SKM-1 (cell line): ENCODE measurements around the gene SEC14L6.
"Not testable (repeated sequence)": the region's sequence is repeated elsewhere in the genome, so short reads cannot be mapped to it uniquely, and the experiment has no call there.

Source experiments
- DNase-seq: peaks from one replicate; lab custom pipeline; 2025; ENCODE audit not compliant: unreplicated experiment; lab: John Stamatoyannopoulos, UW

The SEC14L6 gene

DNA sequence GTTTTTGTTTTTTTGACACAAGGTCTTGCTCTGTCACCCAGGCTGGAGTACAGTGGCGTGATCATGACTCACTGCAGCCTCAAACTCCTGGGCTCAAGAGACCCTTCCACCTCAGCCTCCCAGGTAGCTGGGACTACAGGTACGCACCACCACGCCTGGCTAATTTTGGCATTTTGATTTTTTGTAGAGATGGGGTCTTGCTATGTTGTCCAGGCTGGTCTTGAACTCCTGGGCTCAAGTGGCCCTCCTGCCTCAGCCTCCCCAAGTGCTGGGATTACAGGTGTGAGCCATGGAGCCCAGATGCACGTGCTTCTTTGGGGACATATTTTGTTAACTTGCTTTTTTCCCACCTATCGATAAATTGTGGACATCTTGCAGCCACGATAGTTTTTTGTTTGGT, 20.7 kb upstream of the SEC14L6 start:
- DNase-seq = not testable (repeated sequence)

DNA sequence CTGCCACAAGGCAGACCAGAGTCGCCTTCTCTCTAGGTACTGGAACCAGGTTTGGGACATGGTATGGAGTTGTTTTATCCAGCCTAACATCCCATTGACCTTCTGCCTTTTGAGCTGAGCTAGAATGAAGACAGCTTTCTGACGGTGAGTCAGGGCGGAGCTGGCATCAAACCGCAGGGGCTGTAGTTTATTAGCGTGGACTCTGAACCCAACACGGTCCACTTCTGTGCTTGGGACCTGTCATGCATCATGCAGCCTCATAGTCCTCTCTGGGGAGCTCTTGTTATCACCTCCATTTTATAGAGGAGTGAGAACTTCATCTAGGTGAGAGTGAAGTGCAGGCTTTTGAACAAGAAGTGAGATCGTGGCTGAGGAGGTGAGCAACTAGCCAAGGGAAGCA, 19.6 kb upstream of the SEC14L6 start:
- no peak for DNase-seq

DNA sequence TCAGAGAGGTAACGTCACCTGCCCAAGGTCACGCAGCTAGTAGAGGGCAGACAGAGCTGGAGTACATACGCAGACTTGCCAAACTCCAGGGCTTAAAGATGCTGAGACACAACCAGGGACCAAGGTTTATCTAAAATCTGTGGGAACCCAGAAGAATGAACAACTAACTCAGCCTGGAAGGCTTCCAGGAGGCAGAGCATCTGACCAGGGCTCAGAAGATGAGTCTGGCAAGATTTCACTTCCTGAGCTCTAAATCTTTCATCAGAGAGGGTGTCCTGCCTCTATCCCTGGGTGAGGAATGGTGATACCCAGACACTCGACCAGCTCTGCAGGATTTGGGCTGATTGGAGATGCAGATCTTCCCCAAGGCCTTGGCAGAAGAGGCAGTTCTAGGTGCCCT, 18.8 kb upstream of the SEC14L6 start:
- no peak for DNase-seq

DNA sequence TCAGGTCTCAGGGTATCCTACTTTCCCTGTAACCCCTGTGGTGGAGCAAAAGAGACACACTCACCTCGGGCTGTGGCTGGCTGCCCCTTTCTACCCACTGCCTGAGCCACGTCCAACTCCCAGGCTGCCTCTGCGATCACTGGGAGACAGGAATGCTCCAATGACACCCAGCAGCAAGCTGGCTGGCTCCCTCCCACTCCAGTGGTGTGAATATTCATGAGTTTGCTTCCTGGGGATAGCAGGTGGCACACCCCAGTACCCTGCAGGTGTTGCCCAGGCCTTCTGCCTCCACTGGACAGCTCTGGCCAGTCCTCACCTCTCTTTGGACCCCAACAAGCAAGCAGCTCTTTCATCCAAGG, 18.2 kb upstream of the SEC14L6 start:
- no peak for DNase-seq

DNA sequence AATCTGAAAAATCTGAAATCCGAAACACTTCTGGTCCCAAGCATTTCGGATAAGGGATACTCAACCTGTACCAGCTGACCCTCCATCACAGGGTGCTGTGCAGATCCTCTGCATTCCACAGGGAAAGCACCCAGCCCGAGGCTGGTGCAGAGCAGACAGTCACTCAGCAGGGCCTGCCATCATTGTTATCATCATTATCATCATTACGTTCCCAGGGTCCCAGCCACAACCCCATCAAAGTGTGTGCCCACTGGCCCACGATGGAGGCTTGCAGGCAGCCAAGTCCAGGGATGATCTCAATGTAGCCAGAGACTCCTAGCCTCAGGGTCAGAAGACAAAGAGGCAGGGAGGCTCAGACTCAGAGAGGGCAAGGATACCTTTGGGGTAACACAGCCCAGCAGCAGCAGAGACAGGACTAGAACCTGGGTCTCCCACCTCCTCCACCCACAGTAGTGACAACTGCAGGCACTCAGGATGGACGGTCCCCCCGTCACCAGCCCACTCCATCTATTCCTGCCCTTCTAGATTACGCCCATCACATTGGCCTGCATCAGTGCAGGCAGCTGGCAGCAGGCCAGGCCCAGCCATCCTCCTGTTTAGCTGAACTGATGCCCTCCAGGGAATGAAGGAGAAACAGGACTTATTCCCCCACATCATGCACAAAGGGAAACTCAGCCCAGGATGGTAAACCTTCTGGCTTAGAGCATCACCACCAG, 17.7 kb upstream of the SEC14L6 start:
- no peak for DNase-seq

DNA sequence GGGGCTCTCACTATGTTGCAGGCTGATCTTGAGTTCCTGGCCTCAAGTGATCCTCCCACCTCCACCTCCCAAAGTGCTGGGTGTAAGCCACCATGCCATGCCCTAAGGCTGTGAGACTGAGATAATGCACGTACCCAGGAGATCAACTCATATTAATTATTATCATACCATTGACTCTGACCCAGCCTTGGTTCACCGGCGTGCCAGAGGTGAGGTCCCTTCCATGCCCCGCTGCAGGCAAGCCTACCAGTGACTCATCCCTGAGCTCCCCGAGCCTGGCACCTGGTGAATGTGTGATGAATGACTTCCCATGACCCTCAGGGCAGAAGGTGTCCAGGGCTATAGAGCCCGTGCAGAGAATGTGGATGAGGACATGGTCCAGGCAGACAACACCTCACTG, 15.8 kb upstream of the SEC14L6 start:
- no peak for DNase-seq

DNA sequence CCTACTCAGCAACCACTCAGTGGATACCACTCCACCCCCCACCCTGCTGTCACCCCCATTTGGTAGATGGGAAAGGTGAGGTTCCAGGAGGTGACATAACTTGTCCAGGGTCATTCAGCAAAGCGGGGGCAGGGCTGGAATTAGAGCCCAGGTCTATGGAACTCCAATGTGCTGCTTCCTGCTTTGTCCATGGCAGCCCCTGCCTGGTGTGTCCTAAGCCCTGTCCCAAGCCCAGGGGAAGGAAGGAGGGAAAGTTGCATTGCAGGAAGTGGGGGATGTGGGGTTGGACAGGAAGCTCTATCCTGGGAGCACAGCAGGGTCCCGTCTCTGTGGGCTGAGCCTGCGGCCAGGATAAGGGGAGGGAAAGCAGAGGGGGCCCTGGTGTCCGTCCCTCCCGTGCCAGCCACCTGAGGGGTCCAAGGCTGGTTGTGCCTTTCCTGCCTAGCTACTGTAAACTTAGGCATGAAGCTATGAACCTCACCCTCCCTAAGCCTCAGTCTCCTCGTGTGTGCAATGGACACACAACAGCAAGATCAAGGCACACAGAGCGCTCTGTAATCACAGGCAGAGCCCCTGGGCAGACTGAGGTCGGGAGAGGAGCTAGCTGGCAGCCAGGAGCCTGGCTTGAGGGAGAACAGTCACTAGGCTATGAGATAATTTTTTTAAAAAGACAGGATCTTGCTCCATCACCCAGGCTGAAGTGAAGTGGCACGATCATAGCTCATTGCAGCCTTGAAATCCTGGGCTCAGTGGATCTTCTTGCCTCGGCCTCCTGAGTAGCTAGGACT, 15.1 kb upstream of the SEC14L6 start:
- no peak for DNase-seq

DNA sequence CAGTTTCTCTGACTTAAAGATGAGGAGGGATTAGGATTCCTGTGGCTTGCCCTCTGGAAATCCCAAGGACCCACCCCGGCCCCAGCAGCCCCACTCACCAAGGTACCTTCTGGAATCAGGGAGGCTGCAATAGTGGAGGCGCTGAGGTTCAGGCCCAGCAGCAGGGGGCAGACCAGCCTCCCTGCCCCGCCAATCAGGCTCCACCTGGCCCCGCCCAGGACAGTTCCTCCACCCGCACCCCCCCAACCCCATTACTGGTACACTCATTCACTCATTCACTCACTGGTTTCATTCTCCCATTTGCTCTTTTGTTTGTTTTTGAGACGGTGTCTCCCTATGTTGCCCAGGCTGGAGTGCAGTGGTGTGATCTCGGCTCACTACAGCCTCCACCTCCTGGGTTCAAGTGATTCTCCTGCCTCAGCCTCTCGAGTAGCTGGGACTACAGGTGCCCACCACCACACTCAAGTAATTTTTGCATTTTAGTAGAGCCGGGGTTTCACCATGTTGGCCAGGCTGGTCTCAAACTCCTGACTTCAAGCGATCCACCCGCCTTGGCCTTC, 14.2 kb upstream of the SEC14L6 start:
- DNase-seq = not testable (repeated sequence)

DNA sequence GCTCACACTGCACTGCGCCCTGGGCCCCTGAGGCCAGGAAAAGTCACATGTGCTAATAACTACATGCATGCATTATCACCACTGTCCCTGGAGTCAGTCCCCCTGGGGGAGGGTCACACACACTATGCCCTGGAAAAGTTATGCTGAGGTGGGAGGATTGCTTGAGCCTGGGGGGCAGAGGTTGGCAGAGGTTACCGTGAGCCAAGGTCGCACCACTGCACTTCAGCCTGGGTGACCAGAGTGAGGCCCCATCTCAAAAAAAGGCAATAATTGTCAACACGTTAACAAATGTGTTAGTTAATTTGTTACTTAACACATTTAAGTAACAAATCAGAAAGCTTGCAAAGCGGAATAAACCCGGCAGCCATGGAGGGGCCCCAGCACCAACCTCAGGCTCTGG, 13.3 kb upstream of the SEC14L6 start:
- DNase-seq = no peak

DNA sequence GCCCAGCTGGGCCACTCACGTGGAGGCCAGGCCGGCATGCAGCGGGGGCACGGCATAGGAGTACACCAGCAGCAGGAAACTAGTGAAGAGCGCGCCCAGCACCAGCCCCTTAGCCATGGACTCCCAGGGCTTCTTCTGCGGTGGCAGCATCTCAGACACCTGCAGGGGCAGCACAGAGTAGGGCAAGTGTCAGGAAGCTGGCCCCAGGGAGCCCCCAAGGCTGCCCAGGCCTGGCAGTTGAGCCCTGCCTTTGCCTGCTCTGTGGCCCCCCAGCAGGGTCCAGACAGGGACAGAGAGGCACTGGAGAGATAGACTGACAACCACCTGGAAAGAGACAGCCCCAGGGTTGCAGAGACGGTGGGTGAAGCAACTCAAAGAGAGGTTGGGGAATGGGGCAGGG, 10.7 kb upstream of the SEC14L6 start:
- no peak for DNase-seq

DNA sequence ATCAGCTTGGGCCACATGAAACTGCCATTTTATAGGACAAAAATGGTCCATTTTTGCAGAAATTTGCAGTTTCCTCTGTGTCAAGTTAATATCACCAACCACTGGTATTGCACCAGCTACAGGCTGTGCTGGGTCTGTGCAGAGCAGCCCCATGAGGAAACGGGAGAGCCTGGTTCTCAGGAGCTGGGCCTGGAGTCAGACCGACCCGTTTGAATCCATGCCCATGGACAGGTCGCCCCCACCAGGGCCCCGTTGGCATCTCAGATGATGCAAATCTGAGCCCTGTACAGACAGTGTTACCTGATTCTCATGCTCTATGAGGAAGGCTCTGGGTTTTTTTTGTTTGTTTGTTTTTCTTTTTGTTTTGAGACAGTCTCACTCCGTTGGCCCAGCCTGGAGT, 9.8 kb upstream of the SEC14L6 start:
- no peak for DNase-seq

DNA sequence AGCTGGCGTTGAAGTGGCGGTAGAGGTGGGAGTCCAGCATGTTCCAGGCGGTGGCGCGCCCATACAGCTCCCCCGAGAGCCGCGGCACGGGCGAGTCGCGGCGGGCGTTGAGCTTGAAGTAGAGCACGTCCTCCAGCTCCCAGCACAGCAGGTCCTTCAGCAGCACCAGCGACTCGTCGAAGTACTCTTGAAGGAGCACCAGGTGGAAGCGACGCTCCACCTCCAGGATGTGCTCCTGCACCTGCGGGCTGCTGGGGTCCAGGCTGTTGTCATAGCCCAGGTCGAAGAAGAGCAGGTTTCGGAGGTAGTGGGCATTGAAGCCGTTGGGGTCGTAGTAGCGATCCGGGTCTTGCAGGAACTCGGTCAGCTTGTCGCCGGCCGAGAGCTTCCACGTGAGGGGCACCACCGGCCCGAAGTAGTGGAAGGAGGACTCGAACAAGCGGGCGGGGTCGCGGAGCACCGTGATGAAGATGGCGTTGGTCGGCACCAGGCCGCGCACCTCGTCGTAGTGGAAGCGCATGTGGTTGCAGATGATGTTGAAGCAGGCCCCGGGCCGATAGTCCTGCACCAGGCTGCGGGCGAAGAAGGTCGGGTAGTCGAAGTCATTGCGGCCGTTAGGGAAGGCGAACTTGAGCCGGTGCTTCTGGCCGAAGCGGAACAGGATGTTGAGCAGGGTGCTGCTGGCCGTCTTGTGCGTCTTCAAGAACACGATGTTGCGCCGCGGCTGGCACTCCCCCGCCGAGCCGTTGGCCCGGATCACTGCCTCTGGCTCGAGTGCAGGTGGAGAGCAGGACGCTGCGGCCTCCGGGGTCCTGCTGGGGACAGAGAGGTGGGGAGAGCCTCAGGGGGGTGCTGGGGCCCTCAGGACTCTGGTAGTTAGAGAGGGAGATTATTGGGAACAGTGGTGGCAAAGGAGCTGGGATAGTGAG, 9.0 kb upstream of the SEC14L6 start:
- DNase-seq = no peak

DNA sequence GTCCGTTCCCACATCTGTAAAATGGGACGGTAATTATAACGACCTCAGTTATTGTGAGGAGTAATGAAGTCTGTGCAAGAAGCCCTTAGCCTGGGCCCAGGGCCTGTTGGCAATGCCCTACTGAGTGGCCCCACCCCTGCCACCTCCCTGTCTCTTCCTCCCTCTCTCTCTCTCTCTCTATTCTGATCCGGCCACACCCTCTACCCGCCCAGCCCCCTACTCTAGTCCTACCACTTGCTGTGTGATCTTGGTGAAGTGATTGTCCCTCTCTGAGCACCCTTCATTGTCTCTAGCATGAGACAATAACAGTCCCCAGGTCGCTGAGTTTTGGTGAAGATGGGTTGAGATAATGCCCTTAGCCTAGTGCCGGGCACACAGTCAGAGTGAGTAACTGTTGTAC, 7.4 kb upstream of the SEC14L6 start:
- no peak for DNase-seq

DNA sequence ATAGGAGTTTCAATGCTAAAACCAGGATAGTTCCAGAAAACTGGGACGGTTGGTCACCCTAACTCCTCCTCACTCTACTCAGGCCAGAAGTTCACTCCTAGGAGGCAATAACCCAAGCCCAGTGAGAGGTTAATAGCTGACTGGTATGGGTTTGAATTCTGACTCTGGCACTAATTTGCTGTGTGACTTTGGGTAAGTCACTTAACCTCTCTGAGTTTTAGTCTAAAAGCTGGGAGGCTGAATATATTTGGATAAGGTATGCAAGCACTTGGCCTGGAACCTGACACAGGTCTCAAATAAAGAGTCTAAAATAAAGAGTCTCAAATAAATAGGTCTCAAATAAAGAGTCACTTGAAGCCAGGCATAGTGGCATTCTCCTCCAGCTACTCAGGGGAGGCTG, 6.2 kb upstream of the SEC14L6 start:
- DNase-seq = no peak

DNA sequence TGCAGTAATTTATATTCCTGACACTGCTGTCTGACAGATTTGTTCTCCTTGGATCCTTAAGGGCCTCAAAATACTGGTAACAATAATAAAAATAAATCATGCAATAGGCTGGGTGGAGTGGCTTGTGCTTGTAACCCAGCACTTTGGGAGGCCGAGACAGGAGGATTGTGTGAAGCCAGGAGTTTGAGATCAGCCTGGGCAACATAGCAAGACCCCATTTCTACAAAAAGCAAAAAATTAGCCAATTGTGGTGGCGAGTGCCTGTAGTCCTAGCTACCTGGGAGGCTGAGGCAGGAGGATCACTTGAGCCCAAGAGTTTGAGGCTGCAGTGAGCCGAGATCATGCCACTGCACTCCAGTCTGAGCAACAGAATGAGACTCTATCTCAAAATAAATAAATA, 5.3 kb upstream of the SEC14L6 start:
- not testable (repeated sequence) for DNase-seq

DNA sequence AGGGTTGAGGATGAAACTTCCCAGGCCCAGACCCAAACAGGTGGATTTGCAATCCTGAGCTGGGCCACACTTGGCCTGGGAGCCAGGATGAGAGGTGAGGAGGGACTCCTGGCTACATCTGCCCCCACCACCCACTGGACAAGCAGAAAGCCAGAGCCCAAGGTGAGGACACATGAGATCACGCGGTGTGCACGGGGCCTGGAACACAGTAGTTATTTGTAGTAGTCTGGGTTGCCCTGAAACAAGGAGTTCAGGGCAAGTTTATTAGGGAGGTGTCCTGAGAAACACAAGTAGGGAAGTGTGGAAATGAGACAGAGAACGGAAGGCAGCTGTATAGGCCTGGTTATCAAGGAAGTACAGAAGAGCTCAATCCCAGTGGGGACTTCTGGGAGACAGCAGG, 647 bp upstream of the SEC14L6 start:
- DNase-seq = no peak

DNA sequence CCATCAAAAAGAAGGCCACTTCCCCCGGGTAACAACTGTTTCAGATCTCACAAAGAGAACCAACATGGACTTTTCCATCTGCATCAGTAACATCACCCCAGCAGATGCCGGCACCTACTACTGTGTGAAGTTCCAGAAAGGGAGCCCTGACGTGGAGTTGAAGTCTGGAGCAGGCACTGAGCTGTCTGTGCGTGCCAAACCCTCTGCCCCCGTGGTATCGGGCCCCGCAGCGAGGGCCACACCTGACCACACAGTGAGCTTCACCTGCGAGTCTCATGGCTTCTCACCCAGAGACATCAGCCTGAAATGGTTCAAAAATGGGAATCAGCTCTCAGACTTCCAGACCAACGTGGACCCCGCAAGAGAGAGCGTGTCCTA, 3.7 kb downstream of the SEC14L6 start:
- DNase-seq = no peak

DNA sequence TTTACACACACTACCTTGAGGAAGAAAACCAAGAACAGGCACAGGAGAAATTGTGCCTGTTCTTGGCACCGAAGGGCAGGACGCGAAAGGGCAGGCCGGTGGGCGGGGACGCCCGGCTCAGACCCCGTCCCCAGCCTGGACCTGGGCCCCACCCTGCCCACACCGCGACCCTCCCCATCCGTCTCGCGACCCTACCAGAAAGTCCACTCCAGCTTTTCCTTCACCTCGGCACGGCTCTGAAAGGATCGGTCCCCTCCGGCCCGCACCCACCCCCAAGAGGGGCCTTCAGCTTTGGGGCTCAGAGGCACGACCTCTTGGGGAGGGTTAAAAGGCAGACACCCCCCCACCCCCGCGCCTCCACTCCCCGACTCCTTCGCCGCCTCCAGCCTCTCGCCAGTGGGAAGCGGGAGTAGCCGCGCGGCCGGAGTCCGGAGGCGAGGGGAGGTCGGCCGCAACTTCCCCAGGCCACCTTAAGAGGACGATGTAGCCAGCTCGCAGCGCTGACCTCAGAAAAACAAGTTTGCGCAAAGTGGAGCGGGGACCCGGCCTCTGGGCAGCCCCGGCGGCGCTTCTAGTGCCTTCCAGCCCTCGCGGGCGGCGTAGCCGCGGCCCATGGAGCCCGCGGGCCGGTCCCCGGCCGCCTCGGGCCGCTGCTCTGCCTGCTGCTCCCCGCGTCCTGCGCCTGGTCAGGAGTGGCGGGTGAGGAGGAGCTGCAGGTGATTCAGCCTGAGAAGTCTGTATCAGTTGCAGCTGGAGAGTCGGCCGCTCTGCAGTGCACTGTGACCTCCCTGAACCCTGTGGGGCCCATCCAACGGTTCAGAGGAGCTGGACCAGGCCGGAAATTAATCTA, 4.4 kb downstream of the SEC14L6 start:
- DNase-seq = no peak

DNA sequence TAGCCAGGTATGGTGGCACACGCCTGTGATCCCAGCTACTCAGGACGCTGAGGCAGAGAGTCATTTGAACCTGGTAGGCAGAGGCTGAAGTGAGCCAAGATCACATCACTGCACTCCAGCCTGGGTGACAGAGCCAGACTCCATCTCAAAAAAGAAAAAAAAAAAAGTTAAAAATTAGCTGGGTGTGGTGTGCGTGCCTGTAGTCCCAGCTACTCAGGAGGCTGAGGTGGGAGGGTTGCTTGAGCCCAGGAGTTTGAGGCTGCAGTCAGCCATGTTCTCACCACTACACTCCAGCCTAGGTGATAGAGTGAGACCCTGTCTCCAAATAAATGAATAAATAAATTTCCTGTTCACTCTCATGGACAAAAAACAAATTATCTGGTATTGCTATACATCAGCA, 5.0 kb downstream of the SEC14L6 start:
- DNase-seq = not testable (repeated sequence)

DNA sequence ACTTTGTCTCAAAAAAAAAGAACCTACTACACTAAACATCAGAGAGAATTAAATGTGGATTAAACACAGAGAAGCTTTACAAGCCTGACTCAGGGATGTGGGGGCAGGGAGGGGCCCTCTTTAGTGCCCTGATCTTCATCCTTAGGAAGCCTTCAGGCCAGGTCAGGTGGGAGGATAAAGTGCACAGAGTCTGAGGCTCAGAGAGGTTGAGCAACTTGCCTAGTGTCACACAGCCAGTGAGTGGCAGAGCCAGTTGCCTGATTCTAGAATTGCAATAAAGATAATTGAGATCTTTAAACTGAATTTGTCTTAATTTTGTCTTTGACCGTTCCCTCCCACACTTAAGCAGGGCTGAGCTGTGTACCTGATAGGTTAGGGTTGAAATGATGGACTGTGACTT, 7.2 kb downstream of the SEC14L6 start:
- DNase-seq = no peak

DNA sequence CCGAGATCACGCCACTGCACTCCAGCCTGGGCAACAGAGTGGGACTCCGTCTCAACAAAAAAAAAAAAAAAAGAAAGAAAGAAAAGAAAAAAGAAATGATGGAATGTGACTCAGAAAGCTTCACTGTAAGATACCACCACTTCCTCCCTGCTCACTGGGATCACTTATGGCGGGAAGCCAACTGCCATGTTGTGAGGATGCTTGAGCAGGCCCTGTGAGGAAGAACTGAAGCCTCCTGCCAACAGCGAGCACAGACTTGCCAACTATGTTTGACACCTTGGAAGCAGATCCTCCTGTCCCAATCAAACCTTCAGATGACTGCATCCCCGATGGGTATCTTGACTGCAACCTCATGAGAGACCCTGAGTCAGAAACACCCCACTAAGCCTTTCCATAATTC, 8.3 kb downstream of the SEC14L6 start:
- DNase-seq = no peak
